Measurements from ENCODE around the gene TULP4.

The TULP4 gene

DNA sequence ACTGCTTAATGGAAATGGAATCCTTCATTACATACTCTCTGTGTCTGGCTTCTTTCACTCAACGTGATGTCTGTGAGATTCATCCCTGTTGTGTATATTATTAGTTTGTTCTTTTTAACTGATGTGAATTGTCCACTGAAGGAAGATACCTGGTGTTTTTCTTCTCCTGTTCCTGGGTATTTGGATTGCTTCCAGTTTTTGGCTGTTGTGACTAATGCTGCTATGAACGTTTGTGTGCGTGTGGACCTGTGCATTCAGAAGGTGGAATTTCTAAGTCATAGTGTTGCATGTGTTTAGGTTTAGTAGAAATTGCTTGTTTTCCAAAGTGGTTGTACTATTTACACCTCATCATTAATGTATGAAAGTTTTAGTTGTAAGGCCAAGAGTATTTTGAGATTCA, 3.8 kb downstream of the TULP4 start:
- Histone ChIP-seq H3K9ac (ENCODE audit: low read depth, low read length) (no peak overlapping the region), H3K4me1 (ENCODE audit: control insufficient read depth, insufficient read depth, low read length) (peaks cover 3% of the 10 kb centered on the region), H3K4me3 (ENCODE audit: low read depth, low read length) (no peak overlapping the region), H3K27me3 (ENCODE audit: control insufficient read depth, insufficient read depth, low read length) (no peaks in the 10 kb centered on the region), H3K9me3 (ENCODE audit: control insufficient read depth, insufficient read depth, low read length) (no peaks in the 10 kb centered on the region), H3K36me3 (ENCODE audit: control insufficient read depth, insufficient read depth, low read length) (no peaks in the 10 kb centered on the region)

DNA sequence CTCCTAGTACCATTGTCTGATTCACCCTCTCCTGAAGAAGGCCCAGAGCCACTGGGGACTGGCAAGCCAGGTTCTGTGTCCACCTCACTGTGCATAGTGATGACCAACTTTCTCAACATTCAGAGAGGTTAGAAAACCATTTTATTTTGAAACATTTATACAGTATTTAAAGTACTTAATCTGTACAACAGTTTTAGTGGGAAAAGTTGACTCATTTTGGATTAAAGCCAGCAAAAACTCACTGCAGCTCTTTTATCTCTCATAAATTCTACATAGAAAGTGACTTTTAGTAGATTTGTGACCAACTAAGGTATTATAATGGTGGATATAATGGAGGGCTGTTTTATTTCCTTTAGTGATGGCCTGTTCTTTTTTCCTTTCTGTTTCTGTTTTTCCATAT, 9.7 kb downstream of the TULP4 start:
- no peak overlapping the region for H3K9ac ChIP-seq (ENCODE audit: low read depth, low read length)

DNA sequence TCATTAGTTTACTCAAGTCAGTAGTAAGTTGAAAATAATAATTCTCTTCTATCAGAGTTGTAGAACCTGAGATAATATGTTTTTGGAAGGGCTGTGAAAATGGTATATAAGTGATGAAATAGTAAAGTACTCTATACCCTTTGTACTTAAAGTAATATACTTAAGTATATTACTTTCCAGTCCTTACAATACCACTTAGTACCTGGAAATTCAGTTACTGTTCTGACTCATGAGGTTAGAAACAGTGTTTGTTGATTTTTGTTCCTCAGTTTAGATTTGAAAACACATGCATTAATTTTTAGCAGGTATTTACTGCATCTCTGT, 10.1 kb downstream of the TULP4 start:
- Histone ChIP-seq H3K27me3 (ENCODE audit: control insufficient read depth, insufficient read depth, low read length) (no peaks in the 10 kb centered on the region), H3K9ac (ENCODE audit: low read depth, low read length) (no peak overlapping the region), H3K4me1 (ENCODE audit: control insufficient read depth, insufficient read depth, low read length) (peaks cover 2% of the 10 kb centered on the region), H3K4me3 (ENCODE audit: low read depth, low read length) (no peak overlapping the region), H3K36me3 (ENCODE audit: control insufficient read depth, insufficient read depth, low read length) (no peaks in the 10 kb centered on the region), H3K9me3 (ENCODE audit: control insufficient read depth, insufficient read depth, low read length) (no peaks in the 10 kb centered on the region)

More for the DNA sequence above, 9.7 kb downstream of the TULP4 start:
- no peaks in the 10 kb centered on the region for H3K36me3 ChIP-seq (ENCODE audit: control insufficient read depth, insufficient read depth, low read length)
- no peaks in the 10 kb centered on the region for H3K27me3 ChIP-seq (ENCODE audit: control insufficient read depth, insufficient read depth, low read length)
- no peaks in the 10 kb centered on the region for H3K9me3 ChIP-seq (ENCODE audit: control insufficient read depth, insufficient read depth, low read length)
- H3K4me1 ChIP-seq (ENCODE audit: control insufficient read depth, insufficient read depth, low read length) = peaks cover 2% of the 10 kb centered on the region
- H3K4me3 ChIP-seq (ENCODE audit: low read depth, low read length) = no peak overlapping the region

DNA sequence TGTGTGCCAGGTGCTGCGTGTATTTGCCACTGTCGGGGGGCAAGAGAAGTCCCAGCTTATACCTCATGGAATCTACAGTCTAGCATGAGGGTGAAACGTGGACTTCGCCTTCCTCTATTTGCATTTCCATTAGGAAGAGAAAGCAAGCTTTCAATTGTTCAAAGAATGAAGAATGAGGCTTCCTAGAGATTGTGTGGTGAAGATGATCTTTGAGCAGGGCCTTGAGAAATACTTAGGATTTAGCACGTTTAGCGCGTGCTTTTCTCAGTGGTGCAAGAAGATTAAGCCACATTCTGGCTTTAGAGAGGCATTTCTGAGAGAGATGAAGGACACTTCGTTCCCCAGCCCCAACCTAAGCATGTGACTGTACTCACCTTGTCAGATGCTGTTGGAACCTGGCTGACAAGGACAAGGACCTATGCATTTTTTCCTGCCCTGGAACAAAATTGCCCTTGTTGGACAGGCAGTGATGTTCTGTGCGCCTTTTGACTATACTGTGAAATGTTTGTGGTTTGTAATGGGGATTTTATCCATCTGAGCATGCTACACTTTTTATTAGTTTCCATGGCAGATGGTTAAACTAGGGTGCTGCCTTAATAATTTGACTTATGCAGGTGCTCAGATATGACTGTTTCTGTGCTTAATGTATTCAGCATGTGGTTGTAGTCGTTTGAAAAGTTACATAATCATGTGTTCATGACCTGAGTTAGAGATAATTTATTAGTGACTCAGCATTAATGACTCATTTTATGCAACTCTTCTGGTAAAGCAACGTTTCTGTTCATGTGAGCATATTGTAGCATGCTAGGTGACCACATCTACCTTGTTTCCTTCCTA, 10.7 kb downstream of the TULP4 start:
- H3K4me1 ChIP-seq (ENCODE audit: control insufficient read depth, insufficient read depth, low read length) = peaks cover 2% of the 10 kb centered on the region
- no peaks in the 10 kb centered on the region for H3K36me3 ChIP-seq (ENCODE audit: control insufficient read depth, insufficient read depth, low read length)
- H3K9ac ChIP-seq (ENCODE audit: low read depth, low read length) = no peak overlapping the region
- no peaks in the 10 kb centered on the region for H3K9me3 ChIP-seq (ENCODE audit: control insufficient read depth, insufficient read depth, low read length)
- no peaks in the 10 kb centered on the region for H3K27me3 ChIP-seq (ENCODE audit: control insufficient read depth, insufficient read depth, low read length)
- H3K4me3 ChIP-seq (ENCODE audit: low read depth, low read length) = no peak overlapping the region

- Histone ChIP-seq H3K27me3 (ENCODE audit: control insufficient read depth, insufficient read depth, low read length) (no peaks in the 10 kb centered on the region), H3K4me1 (ENCODE audit: control insufficient read depth, insufficient read depth, low read length) (peaks cover 6% of the 10 kb centered on the region), H3K36me3 (ENCODE audit: control insufficient read depth, insufficient read depth, low read length) (no peaks in the 10 kb centered on the region), H3K9ac (ENCODE audit: low read depth, low read length) (no peak overlapping the region), H3K4me3 (ENCODE audit: low read depth, low read length) (no peak overlapping the region), H3K9me3 (ENCODE audit: control insufficient read depth, insufficient read depth, low read length) (no peaks in the 10 kb centered on the region)
Observed at GRCh38 chr6:158323561-158323958, 11.3 kb downstream of the TULP4 start.

- Histone ChIP-seq H3K27me3 (ENCODE audit: control insufficient read depth, insufficient read depth, low read length) (no peaks in the 10 kb centered on the region), H3K4me3 (ENCODE audit: low read depth, low read length) (no peak overlapping the region), H3K9ac (ENCODE audit: low read depth, low read length) (no peak overlapping the region), H3K4me1 (ENCODE audit: control insufficient read depth, insufficient read depth, low read length) (peaks cover 6% of the 10 kb centered on the region), H3K36me3 (ENCODE audit: control insufficient read depth, insufficient read depth, low read length) (no peaks in the 10 kb centered on the region), H3K9me3 (ENCODE audit: control insufficient read depth, insufficient read depth, low read length) (no peaks in the 10 kb centered on the region)
Observed at GRCh38 chr6:158324136-158324535, 11.9 kb downstream of the TULP4 start.

GRCh38 chr6:158327211-158327610, 14.9 kb downstream of the TULP4 start:
- Histone ChIP-seq H3K9me3 (ENCODE audit: control insufficient read depth, insufficient read depth, low read length) (no peaks in the 10 kb centered on the region), H3K9ac (ENCODE audit: low read depth, low read length) (no peak overlapping the region), H3K27me3 (ENCODE audit: control insufficient read depth, insufficient read depth, low read length) (no peaks in the 10 kb centered on the region)

DNA sequence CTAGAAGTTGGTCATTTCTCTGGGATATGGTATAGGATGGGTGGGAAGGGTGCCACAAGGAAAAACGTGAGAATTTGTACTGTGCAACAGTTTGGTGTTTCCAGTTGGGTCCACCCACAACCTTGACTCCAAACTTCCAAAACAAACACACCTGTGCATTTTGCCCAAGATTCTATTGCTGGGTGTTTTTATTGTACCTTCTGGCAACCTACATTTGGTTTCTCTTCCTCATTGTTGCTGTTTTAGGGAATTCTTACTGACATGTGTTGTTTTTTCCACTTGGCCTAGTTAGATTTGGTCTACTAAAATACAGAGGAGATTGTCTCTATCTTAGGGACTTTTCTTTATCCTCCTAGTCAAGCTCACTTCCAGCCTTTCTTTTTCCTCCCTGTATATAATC, 16.7 kb downstream of the TULP4 start:
- Histone ChIP-seq H3K4me1 (ENCODE audit: control insufficient read depth, insufficient read depth, low read length) (peaks cover 4% of the 10 kb centered on the region), H3K27me3 (ENCODE audit: control insufficient read depth, insufficient read depth, low read length) (no peaks in the 10 kb centered on the region), H3K9me3 (ENCODE audit: control insufficient read depth, insufficient read depth, low read length) (no peaks in the 10 kb centered on the region), H3K4me3 (ENCODE audit: low read depth, low read length) (no peak overlapping the region), H3K9ac (ENCODE audit: low read depth, low read length) (no peak overlapping the region), H3K36me3 (ENCODE audit: control insufficient read depth, insufficient read depth, low read length) (no peaks in the 10 kb centered on the region)

More at GRCh38 chr6:158327211-158327610, 14.9 kb downstream of the TULP4 start:
- Histone ChIP-seq H3K4me3 (ENCODE audit: low read depth, low read length) (no peak overlapping the region), H3K4me1 (ENCODE audit: control insufficient read depth, insufficient read depth, low read length) (peaks cover 4% of the 10 kb centered on the region), H3K36me3 (ENCODE audit: control insufficient read depth, insufficient read depth, low read length) (no peaks in the 10 kb centered on the region)

DNA sequence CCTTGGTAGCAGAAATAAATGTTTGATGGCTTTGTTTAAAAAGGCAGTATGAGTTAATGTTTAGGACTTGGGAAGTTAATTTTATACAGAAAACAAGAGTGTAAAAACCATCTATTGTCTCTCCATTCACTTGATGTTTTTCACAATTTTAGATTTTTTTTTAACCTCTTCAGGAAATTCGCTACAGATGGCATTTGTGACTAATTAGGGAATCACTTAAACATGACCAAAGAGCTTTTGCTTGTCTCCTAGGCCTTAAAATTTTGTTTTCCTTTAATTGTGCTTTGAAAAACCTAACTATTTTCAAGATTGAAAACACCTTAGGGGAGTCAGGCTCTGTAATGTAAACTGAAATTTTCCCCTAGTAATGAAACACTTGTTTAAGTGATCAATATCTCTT, 17.3 kb downstream of the TULP4 start:
- H3K36me3 ChIP-seq (ENCODE audit: control insufficient read depth, insufficient read depth, low read length) = no peaks in the 10 kb centered on the region
- no peaks in the 10 kb centered on the region for H3K27me3 ChIP-seq (ENCODE audit: control insufficient read depth, insufficient read depth, low read length)
- no peak overlapping the region for H3K4me3 ChIP-seq (ENCODE audit: low read depth, low read length)
- H3K4me1 ChIP-seq (ENCODE audit: control insufficient read depth, insufficient read depth, low read length) = peaks cover 6% of the 10 kb centered on the region
- no peak overlapping the region for H3K9ac ChIP-seq (ENCODE audit: low read depth, low read length)
- no peaks in the 10 kb centered on the region for H3K9me3 ChIP-seq (ENCODE audit: control insufficient read depth, insufficient read depth, low read length)

DNA sequence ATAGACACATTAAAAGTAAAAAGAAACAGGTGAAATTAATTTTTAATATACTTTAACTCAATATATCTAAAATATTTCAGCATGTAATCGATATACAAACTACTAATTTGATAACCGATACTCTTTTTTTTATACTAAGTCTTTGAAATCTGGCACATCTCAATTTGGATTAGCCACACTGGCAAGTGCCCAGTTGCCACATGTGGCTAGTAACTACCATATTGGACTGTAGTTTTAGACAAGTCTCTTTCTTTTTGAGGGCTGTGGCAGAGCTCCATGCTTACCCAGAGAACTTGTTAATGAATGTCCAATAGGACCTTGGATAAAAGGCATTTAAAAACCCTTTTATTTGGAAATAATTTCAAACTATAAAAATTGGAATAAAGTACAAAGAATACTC, 17.8 kb downstream of the TULP4 start:
- Histone ChIP-seq H3K36me3 (ENCODE audit: control insufficient read depth, insufficient read depth, low read length) (no peaks in the 10 kb centered on the region), H3K4me1 (ENCODE audit: control insufficient read depth, insufficient read depth, low read length) (peaks cover 7% of the 10 kb centered on the region), H3K9me3 (ENCODE audit: control insufficient read depth, insufficient read depth, low read length) (no peaks in the 10 kb centered on the region), H3K9ac (ENCODE audit: low read depth, low read length) (no peak overlapping the region), H3K27me3 (ENCODE audit: control insufficient read depth, insufficient read depth, low read length) (no peaks in the 10 kb centered on the region), H3K4me3 (ENCODE audit: low read depth, low read length) (no peak overlapping the region)

- no peak overlapping the region for H3K9ac ChIP-seq (ENCODE audit: low read depth, low read length)
- H3K27me3 ChIP-seq (ENCODE audit: control insufficient read depth, insufficient read depth, low read length) = no peaks in the 10 kb centered on the region
- peaks cover 14% of the 10 kb centered on the region for H3K4me1 ChIP-seq (ENCODE audit: control insufficient read depth, insufficient read depth, low read length)
- H3K36me3 ChIP-seq (ENCODE audit: control insufficient read depth, insufficient read depth, low read length) = no peaks in the 10 kb centered on the region
- H3K4me3 ChIP-seq (ENCODE audit: low read depth, low read length) = no peak overlapping the region
- H3K9me3 ChIP-seq (ENCODE audit: control insufficient read depth, insufficient read depth, low read length) = no peaks in the 10 kb centered on the region
Observed at GRCh38 chr6:158332237-158332636, 20.0 kb downstream of the TULP4 start.

GRCh38 chr6:158333094-158333493, 20.8 kb downstream of the TULP4 start:
- H3K4me1 ChIP-seq (ENCODE audit: control insufficient read depth, insufficient read depth, low read length) = peaks cover 21% of the 10 kb centered on the region
- H3K9ac ChIP-seq (ENCODE audit: low read depth, low read length) = no peak overlapping the region
- H3K36me3 ChIP-seq (ENCODE audit: control insufficient read depth, insufficient read depth, low read length) = no peaks in the 10 kb centered on the region
- H3K9me3 ChIP-seq (ENCODE audit: control insufficient read depth, insufficient read depth, low read length) = no peaks in the 10 kb centered on the region
- H3K27me3 ChIP-seq (ENCODE audit: control insufficient read depth, insufficient read depth, low read length) = no peaks in the 10 kb centered on the region
- no peak overlapping the region for H3K4me3 ChIP-seq (ENCODE audit: low read depth, low read length)
